ENCODE measurements around the gene S100A10. TPM values are rescaled to one million over a fixed set of nuclear protein-coding genes. Genes with fewer than 3 reads are reported as not detected.

The S100A10 gene
- total RNA-seq, 4 donors from 2014 or later = 57.6 to 155 (median 106) TPM

GRCh38 chr1:152036267-152037216 is 42.9 kb upstream of the S100A10 start, which contains the start of gene S100A11:
TSS of gene S100A11 (minus strand) at chr1:152037004. CDS start at chr1:152036915, 89 bp downstream.
- ATAC-seq = peak; percentile 96
- peak within 1 kb of the TSS; percentile 45 to 89 (median 86) for H3K27ac ChIP-seq
- WGBS, 2 donors (ENCODE audit: low coverage in 1 of 2) = 1% methylated on average over 27 to 44 of the region's 53 CpGs
- peak within 1 kb of the TSS; percentile 43 to 70 for H3K4me3 ChIP-seq
- no peaks in the 10 kb centered on the region for H3K9me3 ChIP-seq
- H3K4me1 ChIP-seq = peaks cover 0 to 43% (median 8%) of the 10 kb centered on the region in 3 donors
- H3K36me3 ChIP-seq = peaks cover 0 to 24% of the 10 kb centered on the region in 2 donors
- H3K27me3 ChIP-seq = no peaks in the 10 kb centered on the region
- peak; percentile 83 to 86 for TF ChIP-seq POLR2A (IDR thresholded peaks at IDR 0.05)
- no peak for TF ChIP-seq EP300 (IDR thresholded peaks at IDR 0.05)
- no peak for TF ChIP-seq CTCF (IDR thresholded peaks at IDR 0.05)
- peak; percentile 84 for TF ChIP-seq POLR2AphosphoS5 (IDR thresholded peaks at IDR 0.05)

GRCh38 chr1:152035539-152036266 is 42.0 kb upstream of the S100A10 start:
- no peaks in the 10 kb centered on the region for H3K9me3 ChIP-seq
- peak overlapping the region; percentile 45 to 89 (median 86) for H3K27ac ChIP-seq
- no peak for ATAC-seq
- H3K36me3 ChIP-seq = peaks cover 0 to 32% of the 10 kb centered on the region in 2 donors
- H3K4me1 ChIP-seq = peaks cover 0 to 43% (median 8%) of the 10 kb centered on the region in 3 donors
- WGBS, 2 donors (ENCODE audit: low coverage in 1 of 2) = 20 to 28% methylated on average over 11 to 17 of the region's 17 CpGs
- H3K4me3 ChIP-seq = peak overlapping the region; percentile 43 to 70
- no peaks in the 10 kb centered on the region for H3K27me3 ChIP-seq
- TF ChIP-seq CTCF (IDR thresholded peaks at IDR 0.05) (no peak), POLR2A (IDR thresholded peaks at IDR 0.05) (no peak), EP300 (IDR thresholded peaks at IDR 0.05) (no peak), POLR2AphosphoS5 (IDR thresholded peaks at IDR 0.05) (no peak)

GRCh38 chr1:152034654-152035538 is 41.2 kb upstream of the S100A10 start:
- Histone ChIP-seq H3K4me1 (peaks cover 0 to 43% (median 8%) of the 10 kb centered on the region in 3 donors), H3K9me3 (no peaks in the 10 kb centered on the region), H3K36me3 (peaks cover 0 to 38% of the 10 kb centered on the region in 2 donors), H3K27me3 (no peaks in the 10 kb centered on the region), H3K4me3 (peak overlapping the region; percentile 43 to 70), H3K27ac (peak overlapping the region in 3 of 4 donors; percentile 83 to 89 (median 89))
- TF ChIP-seq POLR2AphosphoS5 (IDR thresholded peaks at IDR 0.05) = peak; percentile 14
- no peak for TF ChIP-seq EP300 (IDR thresholded peaks at IDR 0.05)
- TF ChIP-seq POLR2A (IDR thresholded peaks at IDR 0.05) = no peak
- peak; percentile 17 to 61 (median 44) for TF ChIP-seq CTCF (IDR thresholded peaks at IDR 0.05)
- no peak for ATAC-seq
- 24 to 30% methylated on average over 2 to 5 of the region's 8 CpGs for WGBS, 2 donors (ENCODE audit: low coverage in 1 of 2)

- H3K9me3 ChIP-seq = no peaks in the 10 kb centered on the region
- H3K36me3 ChIP-seq = peaks cover 0 to 38% of the 10 kb centered on the region in 2 donors
- H3K4me1 ChIP-seq = peaks cover 0 to 43% (median 8%) of the 10 kb centered on the region in 3 donors
- no peaks in the 10 kb centered on the region for H3K27me3 ChIP-seq
- ATAC-seq = no peak
- peak overlapping the region in 3 of 4 donors; percentile 83 to 89 (median 89) for H3K27ac ChIP-seq
- peak overlapping the region in 1 of 2 donors; percentile 70 for H3K4me3 ChIP-seq
- TF ChIP-seq POLR2A (IDR thresholded peaks at IDR 0.05) (no peak), EP300 (IDR thresholded peaks at IDR 0.05) (no peak), POLR2AphosphoS5 (IDR thresholded peaks at IDR 0.05) (no peak), CTCF (IDR thresholded peaks at IDR 0.05) (no peak)
- WGBS, 2 donors (ENCODE audit: low coverage in 1 of 2) = 44 to 80% methylated on average over 1 of the region's 1 CpG
Observed at GRCh38 chr1:152034324-152034653, 40.6 kb upstream of the S100A10 start.
